Parathyroid adenoma (tissue), 2 donors: Measurements from ENCODE around the gene SLC1A7.

Experiments
- H2AFZ ChIP-seq: fragments of 300-600 bp; sonication (generic); one replicate; pipeline ENCODE4 v1.7.0; 2017; ENCODE audit warnings: antibody characterized with exemption, mild to moderate bottlenecking
- H3K27ac ChIP-seq: fragments of 300-600 bp; sonication (generic); one replicate; pipeline ENCODE4 v1.7.0; 2017
- H3K27me3 ChIP-seq: fragments of 300-600 bp; sonication (generic); one replicate; pipeline ENCODE4 v1.7.0; 2017; ENCODE audit warnings: low read length; ENCODE audit not compliant: control insufficient read depth, insufficient read depth
- H3K36me3 ChIP-seq: fragments of 300-600 bp; sonication (generic); one replicate; pipeline ENCODE4 v1.7.0; 2017; ENCODE audit warnings: low read length; ENCODE audit not compliant: control insufficient read depth, insufficient read depth
- H3K4me1 ChIP-seq: fragments of 300-600 bp; sonication (generic); one replicate; pipeline ENCODE4 v1.7.0; 2017; ENCODE audit warnings: control low read depth
- H3K4me2 ChIP-seq: fragments of 300-600 bp; sonication (generic); one replicate; pipeline ENCODE4 v1.7.0; 2017; ENCODE audit warnings: low read length
- H3K4me3 ChIP-seq: fragments of 300-600 bp; sonication (generic); one replicate; pipeline ENCODE4 v1.7.0; 2017; ENCODE audit warnings: low read depth, low read length
- H3K79me2 ChIP-seq: fragments of 300-600 bp; sonication (generic); one replicate; pipeline ENCODE4 v1.7.0; 2017; ENCODE audit warnings: control low read depth
- H3K9ac ChIP-seq: fragments of 300-600 bp; sonication (generic); one replicate; pipeline ENCODE4 v1.7.0; 2017; ENCODE audit warnings: mild to moderate bottlenecking
- H3K9me3 ChIP-seq: fragments of 300-600 bp; sonication (generic); one replicate; pipeline ENCODE4 v1.7.0; 2017; ENCODE audit warnings: low read length; ENCODE audit not compliant: control insufficient read depth
- TF ChIP-seq, protein P1 (sequence below): fragments of 300-600 bp; sonication (generic); IDR thresholded peaks from one replicate; pipeline ENCODE4 v1.7.0; 2017; ENCODE audit warnings: antibody characterized with exemption, mild to moderate bottlenecking
- donor health status: primary hyperparathyroidism.

The SLC1A7 gene

DNA sequence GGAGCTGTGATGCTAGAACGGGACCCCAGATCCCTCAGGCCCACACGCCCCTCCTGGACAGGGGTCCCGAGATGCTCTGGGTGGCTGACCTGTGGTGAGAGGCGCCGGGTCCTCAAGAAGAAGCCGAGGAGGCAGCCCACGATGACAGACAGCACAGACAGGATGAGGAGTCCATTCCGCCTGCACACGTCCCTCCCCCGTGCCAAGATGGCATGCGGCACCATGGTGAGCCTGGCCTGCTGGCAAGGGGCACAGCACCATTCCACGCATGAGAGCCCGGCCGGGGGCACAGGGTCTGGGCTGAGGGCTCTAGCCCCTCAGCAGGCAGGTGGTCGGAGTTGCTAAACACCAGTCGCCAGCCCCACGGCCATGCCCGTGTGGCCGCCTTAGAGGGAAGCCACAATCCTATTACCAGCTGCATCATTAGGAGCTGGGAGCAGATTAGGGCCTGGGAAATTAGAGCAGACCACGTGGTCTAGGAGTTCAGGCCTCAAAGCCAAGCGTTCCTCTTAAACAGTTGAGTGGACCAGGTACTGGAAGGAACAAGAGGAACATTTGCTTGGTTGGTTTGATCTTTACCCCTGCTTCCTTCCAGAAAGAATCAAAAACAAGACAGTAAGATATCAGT, at the start of gene SLC1A7:
SLC1A7 (minus strand) TSS at position 413 of the 628 bp plus-strand sequence; CDS start at position 224, 189 bp downstream.
- Histone ChIP-seq H3K27ac (no peak within 1 kb of the TSS), H3K36me3 (no peaks in the 10 kb centered on the region), H3K27me3 (no peaks in the 10 kb centered on the region), H3K4me1 (no peaks in the 10 kb centered on the region), H2AFZ (no peak within 1 kb of the TSS), H3K79me2 (no peaks in the 10 kb centered on the region), H3K9me3 (no peaks in the 10 kb centered on the region), H3K4me3 (no peak within 1 kb of the TSS), H3K4me2 (no peak within 1 kb of the TSS), H3K9ac (no peak within 1 kb of the TSS)
- TF ChIP-seq, protein P1, sequence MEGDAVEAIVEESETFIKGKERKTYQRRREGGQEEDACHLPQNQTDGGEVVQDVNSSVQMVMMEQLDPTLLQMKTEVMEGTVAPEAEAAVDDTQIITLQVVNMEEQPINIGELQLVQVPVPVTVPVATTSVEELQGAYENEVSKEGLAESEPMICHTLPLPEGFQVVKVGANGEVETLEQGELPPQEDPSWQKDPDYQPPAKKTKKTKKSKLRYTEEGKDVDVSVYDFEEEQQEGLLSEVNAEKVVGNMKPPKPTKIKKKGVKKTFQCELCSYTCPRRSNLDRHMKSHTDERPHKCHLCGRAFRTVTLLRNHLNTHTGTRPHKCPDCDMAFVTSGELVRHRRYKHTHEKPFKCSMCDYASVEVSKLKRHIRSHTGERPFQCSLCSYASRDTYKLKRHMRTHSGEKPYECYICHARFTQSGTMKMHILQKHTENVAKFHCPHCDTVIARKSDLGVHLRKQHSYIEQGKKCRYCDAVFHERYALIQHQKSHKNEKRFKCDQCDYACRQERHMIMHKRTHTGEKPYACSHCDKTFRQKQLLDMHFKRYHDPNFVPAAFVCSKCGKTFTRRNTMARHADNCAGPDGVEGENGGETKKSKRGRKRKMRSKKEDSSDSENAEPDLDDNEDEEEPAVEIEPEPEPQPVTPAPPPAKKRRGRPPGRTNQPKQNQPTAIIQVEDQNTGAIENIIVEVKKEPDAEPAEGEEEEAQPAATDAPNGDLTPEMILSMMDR, result no peak

DNA sequence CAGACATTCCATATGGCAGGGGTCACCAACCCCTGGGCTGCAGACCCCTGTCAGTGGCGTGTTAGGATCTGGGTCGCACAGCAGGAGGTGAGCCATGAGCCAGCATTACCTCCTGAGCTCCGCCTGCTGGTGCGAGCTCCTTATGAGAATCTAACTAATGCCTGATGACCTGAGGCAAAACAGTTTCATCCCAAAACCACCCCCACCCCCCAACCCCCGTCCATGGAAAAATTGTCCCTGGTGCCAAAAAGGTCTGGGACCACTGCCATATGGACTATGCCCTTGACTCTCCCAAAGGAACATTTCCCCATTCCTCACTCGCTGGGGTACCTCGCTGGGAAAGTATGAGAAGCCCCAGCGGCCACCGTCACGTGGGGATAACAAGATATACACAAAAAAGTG, 47.8 kb upstream of the SLC1A7 start:
- H3K79me2 ChIP-seq, result no peaks in the 10 kb centered on the region
- H3K4me2 ChIP-seq, result no peak overlapping the region
- no peaks in the 10 kb centered on the region for H3K4me1 ChIP-seq
- no peak overlapping the region for H3K9ac ChIP-seq
- TF ChIP-seq, protein P1, result no peak
- H3K27me3 ChIP-seq, result no peaks in the 10 kb centered on the region
- H3K9me3 ChIP-seq, result no peaks in the 10 kb centered on the region
- no peak overlapping the region for H3K4me3 ChIP-seq
- no peak overlapping the region for H3K27ac ChIP-seq
- no peak overlapping the region for H2AFZ ChIP-seq
- H3K36me3 ChIP-seq, result no peaks in the 10 kb centered on the region

DNA sequence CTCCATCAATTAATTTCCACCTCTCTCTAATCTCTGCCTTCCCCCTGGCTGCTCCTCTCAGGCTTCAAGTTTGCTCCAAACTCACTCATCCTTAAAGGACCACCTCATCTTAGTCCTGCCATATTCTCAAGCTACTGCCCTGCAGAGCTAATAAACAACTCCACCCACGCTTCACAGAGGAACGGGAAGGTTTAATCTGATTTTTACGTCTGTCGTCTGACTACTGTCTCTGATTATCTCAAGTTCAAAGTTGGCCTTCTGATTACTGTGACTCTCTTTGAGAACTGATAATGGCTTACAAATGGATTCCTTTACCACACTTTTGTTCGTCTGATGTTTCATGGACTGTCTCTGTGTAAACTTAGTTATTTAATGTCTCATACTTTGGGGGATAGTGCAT, 46.6 kb upstream of the SLC1A7 start:
- TF ChIP-seq, protein P1, result no peak

DNA sequence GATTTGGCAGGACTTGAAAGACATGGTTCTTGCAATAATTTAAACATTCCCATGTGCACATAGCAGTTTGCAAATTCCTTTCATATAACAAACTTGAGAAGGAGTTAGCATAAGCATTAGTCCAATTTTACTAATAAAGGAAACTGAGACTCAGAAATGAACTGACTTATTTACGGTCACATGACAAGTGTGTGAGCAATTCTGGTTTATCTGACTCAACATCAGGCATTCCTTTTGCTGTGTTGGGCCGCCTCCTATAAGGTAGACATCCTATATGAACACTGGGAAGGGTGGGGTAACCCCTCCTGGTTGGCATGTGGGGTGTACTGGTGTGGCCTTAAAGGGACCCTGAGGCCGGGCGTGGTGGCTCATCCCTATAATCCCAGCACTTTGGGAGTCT, 45.7 kb upstream of the SLC1A7 start:
- no peak overlapping the region for H3K27ac ChIP-seq
- H3K4me1 ChIP-seq, result no peaks in the 10 kb centered on the region
- H3K9me3 ChIP-seq, result no peaks in the 10 kb centered on the region
- TF ChIP-seq, protein P1, result no peak
- no peak overlapping the region for H3K9ac ChIP-seq
- no peaks in the 10 kb centered on the region for H3K79me2 ChIP-seq
- no peak overlapping the region for H3K4me3 ChIP-seq
- H3K36me3 ChIP-seq, result no peaks in the 10 kb centered on the region
- H2AFZ ChIP-seq, result no peak overlapping the region
- H3K27me3 ChIP-seq, result no peaks in the 10 kb centered on the region
- no peak overlapping the region for H3K4me2 ChIP-seq

More for the DNA sequence above, 46.6 kb upstream of the SLC1A7 start:
- H3K36me3 ChIP-seq, result no peaks in the 10 kb centered on the region
- H3K9ac ChIP-seq, result no peak overlapping the region
- no peaks in the 10 kb centered on the region for H3K27me3 ChIP-seq
- H3K79me2 ChIP-seq, result no peaks in the 10 kb centered on the region
- no peak overlapping the region for H3K4me2 ChIP-seq
- H3K27ac ChIP-seq, result no peak overlapping the region
- no peak overlapping the region for H3K4me3 ChIP-seq
- H2AFZ ChIP-seq, result no peak overlapping the region
- H3K4me1 ChIP-seq, result no peaks in the 10 kb centered on the region
- no peaks in the 10 kb centered on the region for H3K9me3 ChIP-seq

DNA sequence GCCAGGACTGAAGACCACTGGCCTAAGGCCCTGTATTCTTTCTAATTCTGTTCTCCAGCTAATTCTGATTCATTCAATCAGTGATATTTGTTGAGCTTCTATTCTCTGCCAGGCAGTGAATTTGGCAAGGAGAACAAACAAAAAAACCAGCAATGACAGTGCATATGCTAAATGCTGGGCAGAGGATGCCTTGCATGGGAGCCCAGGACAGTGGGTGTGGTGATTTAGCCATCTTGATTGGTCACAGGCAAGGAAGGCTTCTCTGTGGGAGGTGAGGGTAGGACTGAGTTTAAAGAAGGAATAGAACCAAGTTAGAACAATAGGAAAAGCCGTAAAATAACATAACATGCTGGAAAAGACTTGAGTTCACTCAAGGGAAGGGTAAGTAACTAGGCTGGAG, 45.0 kb upstream of the SLC1A7 start:
- no peak overlapping the region for H2AFZ ChIP-seq
- H3K79me2 ChIP-seq, result no peaks in the 10 kb centered on the region
- no peaks in the 10 kb centered on the region for H3K27me3 ChIP-seq
- H3K27ac ChIP-seq, result no peak overlapping the region
- no peaks in the 10 kb centered on the region for H3K36me3 ChIP-seq
- no peaks in the 10 kb centered on the region for H3K9me3 ChIP-seq
- no peaks in the 10 kb centered on the region for H3K4me1 ChIP-seq
- no peak overlapping the region for H3K9ac ChIP-seq
- H3K4me3 ChIP-seq, result no peak overlapping the region
- H3K4me2 ChIP-seq, result no peak overlapping the region
- TF ChIP-seq, protein P1, result no peak
